ENCODE results near the gene LATS1. TPM values are rescaled to one million over a fixed set of nuclear protein-coding genes. Genes with fewer than 3 reads are reported as not detected.

LATS1 gene
- total and polyA plus RNA-seq, 9 donors = 10.7 to 46.0 (median 34.7) TPM

- no peaks in the 10 kb centered on the region for H3K27me3 ChIP-seq
- WGBS, 3 donors = 94 to 95% (median 95%) methylated on average over 1 of the region's 1 CpG
- TF ChIP-seq POLR2A (IDR thresholded peaks at IDR 0.05) (no peak), EP300 (IDR thresholded peaks at IDR 0.05) (no peak), CTCF (IDR thresholded peaks at IDR 0.05) (no peak)
- no peaks in the 10 kb centered on the region for H3K36me3 ChIP-seq
- H3K9me3 ChIP-seq = no peaks in the 10 kb centered on the region
- intact Hi-C loops (cut with DNase I) = no loop called here
- no peaks in the 10 kb centered on the region for H3K4me1 ChIP-seq (ENCODE audit: insufficient read depth)
- H3K4me3 ChIP-seq = no peak overlapping the region
- no peak for DNase-seq
- H3K27ac ChIP-seq = no peak overlapping the region
Observed at GRCh38 chr6:149634315-149634714, 83.6 kb downstream of the LATS1 start.

GRCh38 chr6:149628875-149629510 is 88.9 kb downstream of the LATS1 start:
- intact Hi-C loops (cut with DNase I) = no loop called here
- no peak for DNase-seq
- Histone ChIP-seq H3K9me3 (no peaks in the 10 kb centered on the region), H3K4me3 (no peak overlapping the region), H3K27ac (no peak overlapping the region), H3K27me3 (no peaks in the 10 kb centered on the region), H3K4me1 (ENCODE audit: insufficient read depth) (no peaks in the 10 kb centered on the region), H3K36me3 (no peaks in the 10 kb centered on the region)
- TF ChIP-seq POLR2A (IDR thresholded peaks at IDR 0.05) (no peak), EP300 (IDR thresholded peaks at IDR 0.05) (no peak), CTCF (IDR thresholded peaks at IDR 0.05) (no peak)
- WGBS, 3 donors = 91 to 97% (median 94%) methylated on average over 4 of the region's 4 CpGs

- DNase-seq = no peak
- intact Hi-C loops (cut with DNase I) = no loop called here
- no peak overlapping the region for H3K4me3 ChIP-seq
- H3K27me3 ChIP-seq = no peaks in the 10 kb centered on the region
- no peaks in the 10 kb centered on the region for H3K36me3 ChIP-seq
- TF ChIP-seq EP300 (IDR thresholded peaks at IDR 0.05) (no peak), POLR2A (IDR thresholded peaks at IDR 0.05) (no peak), CTCF (IDR thresholded peaks at IDR 0.05) (no peak)
- H3K4me1 ChIP-seq (ENCODE audit: insufficient read depth) = no peaks in the 10 kb centered on the region
- H3K27ac ChIP-seq = no peak overlapping the region
- no peaks in the 10 kb centered on the region for H3K9me3 ChIP-seq
Observed at GRCh38 chr6:149627672-149628071, 90.2 kb downstream of the LATS1 start.

GRCh38 chr6:149615805-149616204 is 102.1 kb downstream of the LATS1 start:
- H3K9me3 ChIP-seq = no peaks in the 10 kb centered on the region
- no peaks in the 10 kb centered on the region for H3K36me3 ChIP-seq
- 65 to 75% (median 66%) methylated on average over 5 of the region's 5 CpGs for WGBS, 3 donors
- no peaks in the 10 kb centered on the region for H3K27me3 ChIP-seq
- H3K27ac ChIP-seq = no peak overlapping the region
- no peak overlapping the region for H3K4me3 ChIP-seq
- intact Hi-C loops (cut with DNase I) = no loop called here
- DNase-seq = no peak
- H3K4me1 ChIP-seq (ENCODE audit: insufficient read depth) = no peaks in the 10 kb centered on the region
- no peak for TF ChIP-seq CTCF (IDR thresholded peaks at IDR 0.05)
- no peak for TF ChIP-seq POLR2A (IDR thresholded peaks at IDR 0.05)
- TF ChIP-seq EP300 (IDR thresholded peaks at IDR 0.05) = no peak
